LNCaP clone FGC (cell line): ENCODE data around the gene MAP3K13.

ENCODE experiments used
- DNase-seq: peaks from one replicate; pipeline ENCODE4 v3.0.0-alpha.2; 2011; ENCODE audit warnings: low read depth
- H3K4me3 ChIP-seq: 2 replicates; pipeline ENCODE4 v1.5.1; 2011; ENCODE audit warnings: mild to moderate bottlenecking, low read depth, low read length, control low read depth
- TF ChIP-seq, protein P1 (sequence below): IDR thresholded peaks from 2 replicates; pipeline ENCODE4 v1.5.1; 2012; ENCODE audit warnings: mild to moderate bottlenecking; ENCODE audit not compliant: control insufficient read depth, insufficient read depth; ENCODE audit errors: extremely low read depth

The MAP3K13 gene

DNA sequence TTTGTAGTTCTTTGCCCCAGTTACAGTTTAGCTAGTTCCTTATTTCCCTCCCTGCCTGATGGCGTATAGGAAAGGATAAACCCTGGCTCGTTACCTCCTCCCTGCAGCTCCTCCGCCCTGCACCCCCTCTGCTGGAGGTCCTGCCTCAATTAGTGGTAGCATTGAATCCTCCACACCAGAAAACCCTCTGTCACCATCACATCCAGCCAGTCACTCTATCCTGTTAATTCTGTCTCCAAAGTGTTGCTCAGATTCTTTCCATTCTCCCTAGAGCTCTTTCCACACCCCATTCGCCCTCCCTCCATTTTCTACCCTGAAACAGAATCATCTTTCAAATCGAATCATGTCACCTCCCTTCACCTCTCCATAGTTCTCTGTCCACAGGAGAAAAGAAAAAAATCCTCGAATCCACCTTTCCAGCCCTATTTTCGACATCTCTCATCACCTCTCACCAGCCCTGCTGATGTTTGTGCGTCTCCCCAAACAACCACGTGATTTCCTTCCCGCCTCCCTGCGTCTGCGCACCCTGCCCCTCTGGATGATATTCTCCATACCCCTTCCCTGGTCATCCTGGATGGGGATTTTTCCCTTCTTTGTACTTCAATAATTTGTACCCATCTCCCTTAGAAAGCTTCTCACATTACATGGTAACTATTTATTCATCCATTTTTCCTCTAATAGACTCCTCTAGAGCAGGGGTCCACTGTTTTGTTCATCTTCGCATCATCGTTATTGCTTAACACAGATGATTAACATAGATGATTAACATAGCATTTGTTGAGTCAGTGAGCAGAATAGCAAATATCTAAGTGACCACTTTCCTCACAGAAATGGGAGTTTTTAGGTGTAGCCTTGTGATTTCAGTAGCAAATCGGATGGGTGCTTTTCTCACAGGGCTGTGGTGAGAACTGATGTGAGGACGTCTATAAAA lies 37.1 kb downstream of the MAP3K13 start:
- DNase-seq: no peak
- TF ChIP-seq, protein P1, sequence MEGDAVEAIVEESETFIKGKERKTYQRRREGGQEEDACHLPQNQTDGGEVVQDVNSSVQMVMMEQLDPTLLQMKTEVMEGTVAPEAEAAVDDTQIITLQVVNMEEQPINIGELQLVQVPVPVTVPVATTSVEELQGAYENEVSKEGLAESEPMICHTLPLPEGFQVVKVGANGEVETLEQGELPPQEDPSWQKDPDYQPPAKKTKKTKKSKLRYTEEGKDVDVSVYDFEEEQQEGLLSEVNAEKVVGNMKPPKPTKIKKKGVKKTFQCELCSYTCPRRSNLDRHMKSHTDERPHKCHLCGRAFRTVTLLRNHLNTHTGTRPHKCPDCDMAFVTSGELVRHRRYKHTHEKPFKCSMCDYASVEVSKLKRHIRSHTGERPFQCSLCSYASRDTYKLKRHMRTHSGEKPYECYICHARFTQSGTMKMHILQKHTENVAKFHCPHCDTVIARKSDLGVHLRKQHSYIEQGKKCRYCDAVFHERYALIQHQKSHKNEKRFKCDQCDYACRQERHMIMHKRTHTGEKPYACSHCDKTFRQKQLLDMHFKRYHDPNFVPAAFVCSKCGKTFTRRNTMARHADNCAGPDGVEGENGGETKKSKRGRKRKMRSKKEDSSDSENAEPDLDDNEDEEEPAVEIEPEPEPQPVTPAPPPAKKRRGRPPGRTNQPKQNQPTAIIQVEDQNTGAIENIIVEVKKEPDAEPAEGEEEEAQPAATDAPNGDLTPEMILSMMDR: no peak
- no peak overlapping the region for H3K4me3 ChIP-seq

DNA sequence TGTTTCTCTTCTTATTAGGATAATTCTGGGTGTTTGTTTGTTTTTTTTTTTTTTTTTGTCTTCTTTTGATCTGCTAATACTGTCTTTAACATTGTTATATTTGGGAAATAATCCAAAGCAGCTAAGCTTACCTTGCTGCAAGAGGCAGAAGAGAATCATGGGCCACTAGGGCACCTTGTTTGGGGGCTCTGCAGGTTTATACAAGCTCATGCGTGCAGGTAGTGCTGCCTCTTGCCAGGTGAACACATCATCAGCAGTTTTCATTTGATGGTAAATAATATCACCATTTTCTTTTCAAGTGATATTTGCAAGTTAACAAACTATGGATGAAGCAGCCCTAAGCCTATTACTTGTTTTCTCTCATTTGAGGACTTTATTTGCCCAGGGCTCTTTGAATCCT lies 37.9 kb downstream of the MAP3K13 start:
- DNase-seq: no peak
- no peak overlapping the region for H3K4me3 ChIP-seq
- TF ChIP-seq, protein P1: no peak

DNA sequence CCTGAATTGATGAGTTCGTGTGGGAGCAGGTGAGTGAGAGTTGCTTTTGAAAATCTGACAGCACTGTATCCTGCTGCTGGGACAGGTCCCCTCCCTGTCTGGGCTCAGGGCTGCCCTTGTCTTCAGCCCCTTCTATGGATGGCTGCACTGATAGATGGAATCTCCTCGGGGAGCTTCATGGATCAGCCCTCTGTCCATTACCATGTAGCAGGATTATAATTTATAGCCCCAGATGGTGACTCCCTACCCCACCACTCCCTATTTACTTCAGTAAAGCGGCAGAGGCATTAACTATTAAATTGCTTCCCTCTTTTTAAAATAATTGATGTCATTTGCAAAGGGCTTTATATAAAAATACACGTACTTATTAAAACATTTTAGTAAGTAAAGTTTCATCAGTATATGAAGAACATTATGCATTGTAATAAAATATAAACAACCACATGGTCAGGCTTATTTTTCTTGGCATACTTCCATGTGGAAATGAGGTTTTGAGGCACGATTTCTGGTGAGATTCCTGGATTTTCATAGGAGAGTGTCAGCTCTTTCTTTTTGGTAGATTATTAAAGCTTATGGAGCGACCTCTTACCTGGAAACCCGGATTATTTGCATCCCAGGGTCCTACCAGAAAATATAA lies 38.5 kb downstream of the MAP3K13 start:
- DNase-seq: no peak
- no peak overlapping the region for H3K4me3 ChIP-seq
- TF ChIP-seq, protein P1: no peak

DNA sequence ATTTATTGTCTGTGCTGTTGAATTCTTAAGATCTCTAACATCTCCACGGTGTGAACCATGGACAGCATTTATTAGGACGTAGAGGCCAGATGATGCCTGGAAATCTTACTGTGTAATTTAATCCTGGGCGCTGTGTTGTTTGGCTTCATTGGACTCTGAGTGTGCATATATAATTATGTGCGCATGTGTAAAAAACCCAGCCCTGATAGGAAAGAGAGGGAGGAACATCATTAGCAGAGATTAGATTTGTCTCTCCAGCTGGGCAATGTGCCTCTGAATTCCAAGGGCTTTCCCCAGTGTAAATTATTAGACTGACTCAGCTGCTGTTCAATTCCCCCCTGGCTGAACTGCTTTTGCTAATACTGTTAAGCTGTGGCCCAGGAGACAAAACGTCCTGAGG lies 39.6 kb downstream of the MAP3K13 start:
- no peak for DNase-seq
- TF ChIP-seq, protein P1: no peak
- no peak overlapping the region for H3K4me3 ChIP-seq

DNA sequence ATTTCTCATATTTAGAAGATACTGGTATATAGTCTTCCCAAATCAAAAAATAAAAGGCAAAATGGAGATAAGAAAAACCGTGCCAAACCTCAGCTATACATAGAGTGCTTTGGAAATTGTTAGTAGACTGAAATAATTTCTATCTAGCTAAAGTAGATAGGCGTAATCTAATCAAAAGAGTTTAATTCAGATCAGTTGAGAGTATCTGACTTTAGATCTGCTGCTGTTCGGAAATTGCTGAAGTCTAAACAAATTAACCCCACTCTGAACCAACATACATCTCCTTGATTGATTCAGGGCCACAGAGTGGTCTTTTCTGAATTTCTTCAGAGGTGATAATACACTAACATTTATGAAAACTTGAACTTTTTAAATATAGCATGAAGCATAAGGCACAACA lies 40.1 kb downstream of the MAP3K13 start:
- no peak overlapping the region for H3K4me3 ChIP-seq
- TF ChIP-seq, protein P1: no peak
- DNase-seq: no peak

DNA sequence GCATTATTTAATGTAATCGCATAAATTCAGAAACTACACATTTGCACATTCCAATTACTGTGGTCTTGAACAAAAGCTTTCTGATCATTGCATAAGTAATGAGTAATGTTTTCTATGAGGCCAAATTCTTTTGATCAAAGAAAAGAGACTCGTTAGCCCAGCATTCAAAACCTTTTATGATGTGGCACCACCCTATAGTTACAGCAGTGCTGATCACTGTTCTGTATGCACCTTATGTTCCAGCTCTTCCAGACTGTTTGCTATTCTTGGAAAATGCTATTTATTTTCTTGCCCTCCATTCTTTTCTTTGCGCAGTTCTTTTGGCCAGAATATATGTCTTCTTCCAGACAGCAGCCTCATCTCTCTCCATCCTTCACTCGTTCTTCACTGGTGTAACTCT lies 42.3 kb downstream of the MAP3K13 start:
- no peak overlapping the region for H3K4me3 ChIP-seq
- TF ChIP-seq, protein P1: no peak
- DNase-seq: no peak
